Fibroblast of skin of left biceps (primary cell): ENCODE data around the gene CRELD2.
"Not testable (repeated sequence)": the region's sequence is repeated elsewhere in the genome, so short reads cannot be mapped to it uniquely, and the experiment has no call there.

Experiments
- DNase-seq, 2 experiments: peaks; one replicate each; pipeline ENCODE4 v3.0.0-alpha.2; 2013; ENCODE audit warnings: low read depth in 2 of 2

CRELD2 gene

DNA sequence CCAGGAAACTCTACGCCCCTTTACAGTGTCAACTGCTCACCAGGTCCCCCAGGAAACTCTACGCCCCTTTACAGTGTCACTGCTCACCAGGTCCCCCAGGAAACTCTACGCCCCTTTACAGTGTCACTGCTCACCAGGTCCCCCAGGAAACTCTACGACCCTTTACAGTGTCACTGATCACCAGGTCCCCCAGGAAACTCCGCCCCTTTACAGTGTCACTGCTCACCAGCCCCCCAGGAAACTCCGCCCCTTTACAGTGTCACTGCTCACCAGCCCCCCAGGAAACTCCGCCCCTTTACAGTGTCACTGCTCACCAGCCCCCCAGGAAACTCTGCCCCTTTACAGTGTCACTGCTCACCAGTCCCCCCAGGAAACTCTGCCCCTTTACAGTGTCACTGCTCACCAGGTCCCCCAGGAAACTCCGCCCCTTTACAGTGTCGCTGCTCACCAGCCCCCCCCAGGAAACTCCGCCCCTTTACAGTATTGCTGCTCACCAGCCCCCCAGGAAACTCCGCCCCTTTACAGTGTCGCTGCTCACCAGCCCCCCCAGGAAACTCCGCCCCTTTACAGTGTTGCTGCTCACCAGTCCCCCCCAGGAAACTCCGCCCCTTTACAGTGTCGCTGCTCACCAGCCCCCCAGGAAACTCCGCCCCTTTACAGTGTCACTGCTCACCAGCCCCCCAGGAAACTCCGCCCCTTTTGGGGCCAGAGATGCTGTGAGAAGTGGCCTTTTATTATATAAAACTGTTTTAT lies 26.8 kb downstream of the CRELD2 start:
- DNase-seq = not testable (repeated sequence)

DNA sequence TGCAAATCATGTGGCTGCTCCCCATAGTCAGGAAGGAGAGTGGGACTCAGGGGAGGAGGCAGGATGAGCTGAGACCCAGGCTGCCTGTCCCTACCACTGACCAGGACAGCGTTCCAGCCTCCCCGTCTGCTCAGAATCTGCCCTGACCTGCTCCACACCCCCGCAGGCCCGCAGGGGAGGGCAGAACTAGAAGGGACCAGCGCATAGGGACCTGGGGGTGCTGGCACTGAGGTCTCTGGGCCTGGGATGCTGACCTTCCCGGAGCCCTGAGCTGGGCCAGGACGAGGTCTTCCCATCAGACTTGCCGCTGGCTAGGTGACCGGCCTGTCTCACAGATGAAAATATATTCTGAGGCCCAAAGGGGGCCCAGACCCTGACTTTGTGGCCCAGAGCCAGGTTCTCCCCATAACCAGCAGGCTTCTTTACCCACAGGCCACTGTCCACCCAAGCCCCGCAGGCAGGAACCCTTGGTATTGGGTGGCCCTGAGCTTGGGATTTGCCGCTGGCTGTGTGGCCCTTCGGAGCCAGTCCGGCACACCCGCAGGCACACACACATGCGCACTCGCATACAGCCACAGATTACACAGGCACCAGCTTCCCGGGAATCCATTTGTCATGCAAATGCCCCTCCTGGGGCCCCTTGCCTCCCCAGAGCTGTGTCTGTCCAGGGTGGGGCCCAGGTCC lies 28.3 kb downstream of the CRELD2 start:
- no peak for DNase-seq

DNA sequence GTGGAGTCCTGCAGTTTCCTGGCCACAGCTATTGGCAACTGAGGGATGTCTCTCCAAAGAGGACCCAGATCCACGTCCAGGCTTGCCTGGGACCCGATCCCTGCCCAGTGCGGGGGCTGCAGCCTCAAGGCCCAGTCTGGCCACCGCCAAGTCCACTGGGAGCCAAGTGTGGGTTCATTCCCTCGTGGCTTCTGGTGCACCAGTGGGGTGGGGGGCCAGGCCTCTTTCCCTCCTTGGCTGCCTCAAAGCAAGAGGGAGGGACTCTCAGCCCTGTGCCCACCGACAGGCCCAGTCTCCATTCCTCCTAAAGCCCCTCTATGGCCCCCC lies 28.8 kb downstream of the CRELD2 start:
- DNase-seq = no peak

DNA sequence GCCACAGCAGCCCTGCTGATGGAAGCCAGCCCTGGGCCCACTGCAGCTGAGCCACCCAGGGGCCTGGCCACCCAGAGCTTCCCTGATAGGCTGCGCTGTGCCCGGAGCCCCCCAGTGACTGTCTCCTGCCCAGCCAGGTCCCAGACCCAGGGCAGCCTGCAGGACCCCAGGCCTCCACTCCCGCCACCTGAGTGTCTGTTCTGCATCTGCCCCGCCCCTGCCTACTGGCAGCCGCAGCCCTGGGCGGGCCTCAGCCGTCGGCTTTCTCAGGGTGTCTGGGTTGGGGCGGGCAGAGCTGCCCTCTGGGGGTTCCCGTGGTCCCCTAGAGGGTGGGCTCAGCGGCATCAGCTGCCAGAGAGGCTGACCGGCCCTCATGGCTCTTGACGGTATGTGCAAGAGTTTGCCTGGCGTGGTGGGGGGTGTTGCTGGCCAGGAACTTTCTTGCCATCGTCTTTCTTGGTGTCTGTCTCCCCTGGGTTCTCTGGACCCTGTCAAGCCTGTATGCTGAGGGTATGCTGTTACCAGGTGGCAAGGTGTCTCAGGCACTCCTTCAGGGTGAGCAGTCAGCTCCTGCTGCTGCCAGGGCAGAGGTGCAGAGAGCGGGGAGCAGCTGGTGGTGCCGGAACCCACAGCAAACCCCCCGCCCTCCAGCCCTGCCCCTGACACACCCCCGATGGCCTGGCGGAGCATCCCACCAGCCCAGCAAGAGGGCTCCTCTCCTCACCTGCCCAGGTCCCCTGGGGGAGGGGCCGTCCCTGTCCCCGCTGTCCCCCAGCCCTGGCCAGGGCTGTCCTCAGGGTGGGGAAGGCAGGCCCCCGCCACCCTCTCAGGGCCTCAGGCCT lies 29.9 kb downstream of the CRELD2 start:
- DNase-seq = no peak

DNA sequence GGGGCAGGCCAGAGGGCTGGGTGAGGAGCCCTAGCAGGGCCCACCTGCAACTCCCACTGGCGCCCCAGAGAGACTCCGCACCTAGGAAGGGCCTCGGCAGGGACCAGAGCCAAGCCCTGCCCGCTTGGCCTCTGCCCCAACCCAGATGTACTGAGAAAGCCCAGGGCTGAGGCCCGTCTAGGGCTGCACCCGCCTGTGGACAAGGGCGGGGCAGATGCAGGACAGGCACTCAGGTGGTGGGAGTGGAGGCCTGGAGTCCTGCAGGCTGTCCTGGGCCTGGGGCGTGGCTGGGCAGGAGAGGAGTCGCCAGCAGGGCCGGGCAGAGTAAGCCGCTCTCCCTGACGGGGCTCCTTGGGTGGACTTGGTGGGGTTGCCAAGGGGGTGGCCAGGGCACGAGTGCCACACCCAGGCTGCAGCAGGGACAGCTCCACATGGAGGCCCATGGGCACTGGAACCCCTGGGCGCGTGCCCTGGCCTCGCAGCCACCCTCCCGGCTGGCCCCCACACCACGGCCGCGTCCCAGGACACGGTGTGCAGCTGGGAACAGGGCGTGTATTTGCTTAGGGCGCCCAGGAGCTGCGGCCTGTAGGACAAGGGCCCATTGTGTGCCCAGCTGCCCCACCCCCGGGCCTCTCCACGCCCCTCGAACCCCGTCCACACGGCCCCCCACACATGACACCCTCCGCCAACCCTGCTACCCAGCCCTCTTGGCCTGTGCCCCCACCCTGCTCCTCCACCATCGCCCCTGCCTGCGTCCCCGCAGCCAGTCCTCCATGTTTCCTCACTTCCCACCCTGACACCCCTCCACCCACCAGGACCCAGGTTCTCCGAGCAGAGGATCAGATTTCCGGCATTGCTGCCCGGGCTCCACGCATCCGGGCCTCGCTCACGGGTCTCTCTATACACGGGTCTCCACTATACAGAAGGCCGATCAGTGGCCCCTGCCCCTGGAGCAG lies 30.8 kb downstream of the CRELD2 start:
- DNase-seq = no peak

DNA sequence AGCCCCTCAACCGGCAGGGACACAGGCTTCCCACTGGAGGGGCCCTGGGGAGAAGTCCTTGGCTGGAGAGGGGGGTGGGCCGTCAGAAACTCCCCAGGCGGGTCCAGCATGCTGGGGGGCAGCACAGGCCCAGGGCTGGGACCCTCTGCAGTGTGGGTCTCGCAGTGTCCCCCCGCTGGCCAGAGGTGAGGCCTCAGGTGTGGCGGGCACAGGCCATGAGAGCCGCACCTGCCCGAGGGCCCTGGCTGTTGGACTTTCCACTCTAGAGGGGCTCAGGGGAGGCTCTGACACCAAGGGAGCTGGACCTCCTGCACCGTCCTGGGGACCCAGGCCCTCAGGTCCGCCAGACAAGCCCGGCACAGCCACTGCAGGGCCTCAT lies 31.5 kb downstream of the CRELD2 start:
- DNase-seq = no peak

DNA sequence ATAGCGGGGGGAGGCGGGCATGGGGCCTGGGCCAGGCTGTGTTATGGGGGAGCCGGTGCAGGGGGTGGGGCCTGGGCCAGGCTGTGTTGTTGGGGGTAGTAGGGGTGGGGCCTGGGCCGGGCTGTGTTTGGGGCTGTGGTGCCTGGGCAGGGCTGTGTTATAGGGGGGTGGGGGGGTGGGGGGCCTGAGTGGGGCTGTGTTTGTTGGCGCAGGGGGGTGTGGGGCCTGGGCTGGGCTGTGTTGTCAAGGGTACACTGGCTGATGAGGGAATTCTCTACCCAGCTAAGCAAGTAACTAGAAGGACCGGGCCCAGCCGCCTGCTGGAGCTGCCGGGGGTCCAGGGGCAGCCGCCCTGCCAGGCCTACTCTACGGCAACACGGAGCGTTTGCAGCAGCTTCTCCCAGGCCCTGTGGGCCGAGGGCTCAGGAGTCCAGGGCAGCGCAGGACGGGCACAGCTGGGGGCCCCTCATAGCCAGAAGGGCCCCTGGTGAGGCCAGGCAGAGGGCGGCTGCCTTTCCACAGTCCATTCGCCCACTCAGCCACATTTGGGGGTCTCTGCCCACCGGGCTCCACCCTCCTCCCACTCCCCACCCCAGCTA lies 32.1 kb downstream of the CRELD2 start:
- DNase-seq = no peak

DNA sequence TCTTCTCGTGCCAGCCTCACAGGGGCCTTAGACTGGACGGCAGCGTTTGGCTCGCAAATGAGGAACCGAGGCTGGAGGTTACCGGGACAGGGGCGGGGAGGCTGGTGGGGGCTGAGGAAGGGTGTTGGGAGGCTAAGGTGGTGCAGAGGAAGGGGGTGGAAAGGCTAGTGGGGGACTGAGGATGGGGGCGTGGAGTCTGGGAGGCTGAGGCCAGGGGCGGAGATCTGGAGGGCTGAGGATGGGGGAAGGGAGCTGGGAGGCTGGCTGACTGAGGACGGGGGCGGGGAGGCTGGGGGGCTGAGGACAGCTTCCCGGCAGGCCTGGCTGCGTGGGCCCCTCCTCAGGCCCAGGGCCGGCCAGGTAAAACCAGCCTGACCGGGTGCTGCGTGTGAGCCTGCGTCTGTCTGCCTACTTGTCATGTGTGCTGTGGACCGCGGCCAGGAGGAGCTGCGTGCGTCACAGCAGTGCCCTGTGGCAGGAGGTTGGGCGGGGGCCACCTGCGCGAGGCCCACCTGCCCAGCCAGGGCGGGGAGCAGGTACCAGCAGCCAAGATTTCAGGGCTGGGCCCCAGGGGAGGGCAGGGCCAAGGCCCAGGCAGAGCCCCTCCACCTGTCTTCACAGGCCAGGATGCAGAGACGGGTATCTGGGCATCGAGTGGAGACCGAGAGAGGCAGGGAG lies 32.7 kb downstream of the CRELD2 start:
- DNase-seq = no peak

DNA sequence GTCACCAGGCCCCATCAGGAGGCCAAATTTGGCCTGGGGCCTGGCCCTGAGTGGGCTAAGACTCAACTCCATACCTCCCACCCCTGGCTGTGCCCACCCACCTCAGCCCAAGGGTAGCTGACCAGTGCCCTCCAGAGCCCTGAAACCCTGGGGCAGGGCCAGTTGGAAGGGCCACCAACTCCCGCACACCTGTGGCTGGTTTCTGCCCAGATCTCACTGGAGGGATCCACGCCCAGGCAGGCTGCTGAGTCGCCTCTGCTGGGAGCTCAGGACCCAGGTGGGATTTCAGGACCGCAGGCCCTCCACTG lies 33.2 kb downstream of the CRELD2 start:
- no peak for DNase-seq

DNA sequence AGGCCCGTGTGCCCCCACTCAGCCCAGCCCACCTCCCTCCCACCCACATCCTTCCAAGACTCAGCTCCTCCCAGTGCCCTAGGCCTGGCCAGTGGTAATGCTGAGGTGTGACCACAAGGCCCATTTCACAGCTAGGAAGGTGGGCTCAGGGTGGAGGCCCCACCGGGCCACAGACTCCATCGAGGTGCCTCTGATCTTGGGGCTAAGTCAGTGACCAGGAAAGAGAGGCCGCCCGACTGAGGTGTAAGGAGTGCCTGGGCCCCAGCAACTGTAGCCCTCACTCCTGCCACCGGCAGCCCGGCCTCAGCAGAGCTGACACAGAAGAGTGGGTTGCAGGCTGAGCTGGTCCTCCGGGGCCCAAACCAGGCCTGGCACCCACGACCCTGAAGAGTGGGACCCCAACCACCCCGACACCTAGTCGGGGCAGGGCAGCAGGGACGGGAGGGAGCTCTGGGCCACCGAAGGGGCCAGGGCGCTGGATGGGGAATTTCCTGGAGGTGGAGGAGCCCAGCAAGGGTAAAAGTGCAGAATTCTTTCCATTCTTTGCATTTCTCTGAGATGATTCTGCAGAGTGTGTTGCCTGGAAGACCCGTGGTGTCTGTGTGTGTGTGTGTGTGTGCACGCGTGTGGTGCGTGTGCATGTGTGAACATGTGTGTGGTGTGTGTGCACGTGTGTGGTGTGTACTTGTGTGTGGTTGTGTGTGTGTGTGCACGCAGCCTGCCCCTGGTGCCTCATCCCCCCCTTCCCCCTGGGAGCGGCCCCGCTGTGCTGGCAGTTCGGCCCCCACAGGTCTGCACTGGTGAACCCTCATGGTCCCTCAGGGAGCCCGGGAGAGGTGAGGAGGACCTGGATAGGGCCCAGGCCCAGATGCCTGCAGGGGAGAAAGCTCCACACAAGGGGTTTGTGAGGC lies 33.8 kb downstream of the CRELD2 start:
- DNase-seq = peak; percentile 81 to 85

DNA sequence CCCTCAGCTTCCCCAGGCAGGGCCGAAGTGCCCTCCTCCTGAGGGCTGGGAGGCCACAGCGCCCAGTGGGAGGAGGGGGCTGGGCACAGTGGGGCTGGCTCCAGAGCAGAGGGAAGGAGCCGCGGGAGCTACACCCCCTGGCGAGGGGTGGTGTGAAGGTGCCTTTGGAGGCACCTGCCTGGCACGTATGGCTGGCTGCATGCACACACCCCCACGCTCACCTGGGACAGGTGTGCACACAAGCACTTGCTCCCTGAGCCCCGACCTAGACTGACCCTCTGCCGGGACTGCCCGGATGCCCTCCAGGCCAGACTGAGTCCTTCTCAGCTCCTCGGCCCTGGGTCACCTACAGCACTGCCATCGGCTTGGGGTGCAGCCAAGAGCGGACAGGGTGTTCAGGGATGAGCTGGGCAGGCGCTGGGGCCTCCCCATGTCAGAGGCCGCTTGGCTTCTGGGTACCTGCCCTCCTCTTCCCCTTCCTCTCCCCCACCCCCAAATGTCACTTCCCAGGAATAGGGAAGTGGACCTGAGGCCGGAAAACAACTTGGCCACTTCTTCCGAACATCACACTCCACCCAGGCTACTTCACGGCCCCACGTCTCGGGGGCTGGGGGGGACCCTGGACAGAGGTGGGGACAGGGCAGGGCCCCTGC lies 34.7 kb downstream of the CRELD2 start:
- DNase-seq = no peak

DNA sequence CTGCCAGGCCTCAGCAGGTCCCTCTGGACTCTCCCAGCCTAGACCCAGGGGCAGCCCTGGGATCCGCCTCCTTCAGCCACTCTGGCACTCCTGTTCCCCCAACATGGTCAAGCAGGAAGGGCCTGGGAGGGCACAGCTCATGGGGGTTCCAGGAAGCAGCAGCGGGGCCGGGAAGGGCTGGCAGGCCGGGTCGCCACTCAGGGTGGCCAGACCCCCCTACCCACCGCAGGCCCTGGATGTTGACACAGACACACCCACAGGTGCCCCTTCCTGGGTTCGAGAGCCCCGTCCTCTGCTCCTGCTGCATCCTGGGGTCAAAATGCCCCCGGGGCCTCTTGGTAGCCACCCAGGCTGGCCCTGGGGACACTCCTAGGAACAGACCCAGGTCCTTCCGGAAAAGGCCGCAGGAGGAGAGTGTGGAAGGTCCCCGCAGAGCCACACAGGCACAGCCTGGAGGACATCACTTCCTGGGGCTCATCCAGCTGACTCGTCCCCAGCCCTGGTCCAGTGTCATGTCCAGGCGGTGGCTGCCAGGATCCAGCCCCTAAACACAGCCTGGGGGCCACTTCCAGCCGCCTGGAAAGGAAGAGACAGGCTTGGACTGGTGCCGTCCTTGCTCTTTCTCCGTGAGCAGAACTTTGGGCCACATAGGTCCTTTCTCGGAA lies 35.4 kb downstream of the CRELD2 start:
- DNase-seq = no peak

DNA sequence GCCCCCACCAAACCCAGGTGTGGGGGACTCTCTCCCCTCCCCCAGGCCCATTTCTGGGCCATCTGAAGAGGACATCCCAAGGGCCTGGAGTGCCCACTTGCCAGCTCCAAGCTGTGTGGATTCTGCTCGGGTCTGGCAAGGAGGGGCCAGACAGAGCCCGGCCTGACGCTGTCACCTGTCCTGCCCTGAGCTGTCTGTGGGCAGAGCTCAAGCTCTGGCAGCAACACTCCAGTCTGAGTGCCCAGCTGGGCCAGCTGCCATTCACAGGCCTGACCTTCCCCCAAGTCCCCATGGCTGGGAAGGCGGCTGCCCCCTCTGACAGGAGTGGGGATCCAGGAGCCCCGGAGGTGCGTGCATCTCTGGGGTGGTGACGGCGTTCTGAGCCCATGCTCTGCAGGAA lies 35.9 kb downstream of the CRELD2 start:
- no peak for DNase-seq

DNA sequence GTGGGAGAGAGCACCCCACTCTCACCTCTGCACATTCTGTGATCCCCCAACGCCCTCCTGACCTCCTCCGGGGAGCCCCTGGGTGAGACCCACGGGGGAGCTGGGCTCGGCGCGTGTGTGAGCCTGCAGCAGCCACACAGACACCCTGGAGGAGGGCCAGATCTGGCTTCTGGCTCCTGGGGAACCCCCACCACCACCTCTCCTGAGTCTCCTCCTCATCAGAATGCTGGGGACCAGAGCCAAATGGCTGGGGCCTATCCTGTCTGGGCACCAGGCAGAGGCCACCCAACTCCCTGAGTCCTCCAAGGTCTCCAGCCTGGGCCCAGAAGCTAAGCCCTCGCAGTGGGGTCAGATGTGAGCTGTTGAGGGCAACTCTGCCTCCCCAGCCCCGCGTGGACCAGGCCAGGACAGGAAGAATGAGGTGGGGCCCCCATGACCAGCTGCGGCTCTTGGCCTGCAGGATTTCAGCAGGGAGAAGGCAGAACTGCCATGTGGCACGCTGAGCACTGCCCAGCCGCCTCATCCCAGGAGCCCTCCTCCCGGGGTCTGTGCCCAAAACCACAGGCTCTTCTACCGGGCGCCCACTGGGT lies 36.7 kb downstream of the CRELD2 start:
- no peak for DNase-seq

DNA sequence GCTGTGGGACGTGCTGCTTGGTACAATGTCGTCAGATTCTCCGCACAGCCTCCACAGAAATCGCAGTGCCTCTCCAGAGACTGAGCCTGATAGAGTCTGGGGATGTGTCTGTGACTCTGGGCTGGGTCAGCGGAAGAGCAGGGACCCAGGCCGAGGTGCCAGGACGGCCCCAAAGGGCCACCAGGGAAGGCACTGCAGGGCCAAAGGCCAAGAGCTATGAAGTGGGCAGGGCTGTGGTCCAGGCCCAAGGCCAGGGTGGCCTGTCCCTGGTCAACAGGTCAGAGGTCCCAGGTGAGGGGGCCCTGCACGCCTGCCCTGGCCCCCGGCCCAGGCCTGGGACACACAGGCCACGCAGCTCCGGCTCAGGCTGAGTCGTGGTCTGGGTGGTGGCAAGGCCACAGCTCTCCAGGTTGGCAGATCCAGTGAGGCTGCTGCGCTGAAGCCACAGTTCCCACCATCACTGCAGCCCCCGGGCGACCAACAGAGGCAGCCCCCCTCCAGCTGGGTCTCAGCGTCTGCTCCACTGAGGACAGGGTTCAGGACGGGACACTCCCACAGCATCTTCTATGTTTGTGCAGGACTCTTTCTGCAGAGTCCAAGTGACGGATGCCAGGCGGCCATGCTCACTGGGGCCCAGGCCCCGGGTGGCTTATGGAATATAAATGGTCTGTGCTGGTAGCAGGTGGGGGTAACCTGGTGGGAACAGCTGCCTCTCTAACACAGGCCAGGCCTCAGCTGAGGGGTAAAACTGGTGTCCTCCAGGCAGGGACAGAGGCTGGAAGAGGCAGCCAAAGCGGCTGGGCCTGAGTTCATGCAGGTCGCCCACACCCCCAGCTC lies 37.4 kb downstream of the CRELD2 start:
- DNase-seq = no peak

DNA sequence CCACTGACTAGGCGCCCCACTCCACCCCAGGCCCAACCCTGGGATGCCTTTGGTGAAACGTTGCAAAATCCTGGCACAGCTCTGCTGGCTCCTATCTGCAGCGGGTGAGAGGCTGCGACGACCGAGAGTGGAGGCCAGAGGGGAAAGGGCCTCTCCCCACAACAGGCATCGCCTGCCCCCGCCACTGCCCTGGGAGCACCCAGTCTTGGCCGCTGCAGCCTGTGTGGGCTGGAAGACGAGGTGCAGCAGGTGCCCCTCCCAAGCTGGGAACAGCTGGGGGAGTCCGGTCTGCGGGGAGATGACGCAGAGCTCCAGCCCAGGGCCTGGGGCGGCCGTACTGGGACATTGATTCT lies 38.0 kb downstream of the CRELD2 start:
- DNase-seq = no peak
